ENCODE data around the gene TNFAIP8L2. TPM values are rescaled to one million over a fixed set of nuclear protein-coding genes. Genes with fewer than 3 reads are reported as not detected.

Gene TNFAIP8L2
- total and polyA plus RNA-seq, 10 donors, result 26.3 to 63.4 (median 44.7) TPM

DNA sequence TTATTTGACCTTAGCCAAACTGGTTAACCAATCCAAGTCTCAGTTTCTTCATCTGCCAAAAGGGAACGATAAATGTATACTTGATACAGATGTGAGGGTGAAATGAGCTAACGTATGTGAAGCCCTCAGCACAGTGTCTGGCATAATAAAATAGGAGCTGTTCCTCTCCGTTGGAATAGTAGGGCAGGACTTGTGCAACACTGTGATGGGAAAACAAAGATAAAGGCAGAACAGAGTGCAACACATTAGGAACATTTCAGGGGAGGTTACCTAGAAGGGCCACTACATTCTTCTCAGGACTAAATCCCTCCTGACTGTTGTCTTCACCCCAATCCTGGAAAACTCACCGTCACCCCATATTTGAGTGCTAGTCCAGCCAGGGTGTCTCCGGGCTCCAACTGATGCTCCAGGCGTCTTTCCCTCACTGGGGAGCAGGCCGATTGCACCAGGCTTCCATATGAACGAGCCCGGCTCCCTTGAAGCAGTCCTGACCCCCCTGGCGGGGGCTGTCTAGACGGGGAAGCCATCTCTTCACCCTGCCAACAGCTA lies 8.4 kb downstream of the TNFAIP8L2 start:
- no peak for TF ChIP-seq POLR2AphosphoS5 (IDR thresholded peaks at IDR 0.05)
- no peak for TF ChIP-seq POLR2A (IDR thresholded peaks at IDR 0.05)
- TF ChIP-seq, protein P1, sequence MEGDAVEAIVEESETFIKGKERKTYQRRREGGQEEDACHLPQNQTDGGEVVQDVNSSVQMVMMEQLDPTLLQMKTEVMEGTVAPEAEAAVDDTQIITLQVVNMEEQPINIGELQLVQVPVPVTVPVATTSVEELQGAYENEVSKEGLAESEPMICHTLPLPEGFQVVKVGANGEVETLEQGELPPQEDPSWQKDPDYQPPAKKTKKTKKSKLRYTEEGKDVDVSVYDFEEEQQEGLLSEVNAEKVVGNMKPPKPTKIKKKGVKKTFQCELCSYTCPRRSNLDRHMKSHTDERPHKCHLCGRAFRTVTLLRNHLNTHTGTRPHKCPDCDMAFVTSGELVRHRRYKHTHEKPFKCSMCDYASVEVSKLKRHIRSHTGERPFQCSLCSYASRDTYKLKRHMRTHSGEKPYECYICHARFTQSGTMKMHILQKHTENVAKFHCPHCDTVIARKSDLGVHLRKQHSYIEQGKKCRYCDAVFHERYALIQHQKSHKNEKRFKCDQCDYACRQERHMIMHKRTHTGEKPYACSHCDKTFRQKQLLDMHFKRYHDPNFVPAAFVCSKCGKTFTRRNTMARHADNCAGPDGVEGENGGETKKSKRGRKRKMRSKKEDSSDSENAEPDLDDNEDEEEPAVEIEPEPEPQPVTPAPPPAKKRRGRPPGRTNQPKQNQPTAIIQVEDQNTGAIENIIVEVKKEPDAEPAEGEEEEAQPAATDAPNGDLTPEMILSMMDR (IDR thresholded peaks at IDR 0.05 in 8 of 11, conservative IDR thresholded peaks at IDR 0.05 in 3 of 11), result no peak
- no peaks in the 10 kb centered on the region for H3K27me3 ChIP-seq (replicated peaks in 1 of 7)
- H3K4me1 ChIP-seq, result peaks cover 15 to 80% (median 48%) of the 10 kb centered on the region in 6 donors
- DNase-seq, result no peak
- intact Hi-C loops (cut with DNase I; ENCODE audit: low total_unique reads), result no loop called here
- peak overlapping the region; percentile 65 to 95 (median 80) for H3K4me3 ChIP-seq
- WGBS, 5 donors, result 53 to 70% (median 59%) methylated on average over 7 to 11 of the region's 11 CpGs
- H3K27ac ChIP-seq, result peak overlapping the region; percentile 74 to 93 (median 88)
- H3K9me3 ChIP-seq, result no peaks in the 10 kb centered on the region
- peaks cover 0 to 81% (median 33%) of the 10 kb centered on the region in 6 donors for H3K36me3 ChIP-seq

DNA sequence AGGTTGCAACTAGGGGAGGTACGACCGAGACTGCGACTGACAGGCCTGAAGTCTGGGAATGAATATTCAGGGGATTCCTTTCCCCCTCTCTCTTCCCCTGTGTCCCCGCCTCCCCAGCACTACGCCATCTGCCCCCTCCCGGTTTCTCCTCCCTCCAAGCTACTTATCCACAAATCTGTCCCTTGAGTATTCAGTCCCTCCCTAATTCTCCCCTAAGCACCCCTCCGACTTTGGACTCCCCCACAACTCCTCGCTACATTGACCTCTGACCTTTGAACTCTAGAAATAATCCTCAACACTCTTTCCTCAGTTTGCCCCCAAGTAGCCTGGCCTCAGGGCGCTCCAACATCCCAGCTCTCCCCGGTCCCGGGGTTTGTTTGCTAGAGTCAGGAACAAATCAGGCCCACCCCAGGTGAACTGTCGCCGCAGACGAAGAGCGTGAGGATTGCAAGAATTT lies 8.9 kb downstream of the TNFAIP8L2 start:
- intact Hi-C loops (cut with DNase I; ENCODE audit: low total_unique reads), result no loop called here
- DNase-seq, result peak; percentile 88
- WGBS, 5 donors, result 25 to 38% (median 28%) methylated on average over 15 of the region's 15 CpGs

DNA sequence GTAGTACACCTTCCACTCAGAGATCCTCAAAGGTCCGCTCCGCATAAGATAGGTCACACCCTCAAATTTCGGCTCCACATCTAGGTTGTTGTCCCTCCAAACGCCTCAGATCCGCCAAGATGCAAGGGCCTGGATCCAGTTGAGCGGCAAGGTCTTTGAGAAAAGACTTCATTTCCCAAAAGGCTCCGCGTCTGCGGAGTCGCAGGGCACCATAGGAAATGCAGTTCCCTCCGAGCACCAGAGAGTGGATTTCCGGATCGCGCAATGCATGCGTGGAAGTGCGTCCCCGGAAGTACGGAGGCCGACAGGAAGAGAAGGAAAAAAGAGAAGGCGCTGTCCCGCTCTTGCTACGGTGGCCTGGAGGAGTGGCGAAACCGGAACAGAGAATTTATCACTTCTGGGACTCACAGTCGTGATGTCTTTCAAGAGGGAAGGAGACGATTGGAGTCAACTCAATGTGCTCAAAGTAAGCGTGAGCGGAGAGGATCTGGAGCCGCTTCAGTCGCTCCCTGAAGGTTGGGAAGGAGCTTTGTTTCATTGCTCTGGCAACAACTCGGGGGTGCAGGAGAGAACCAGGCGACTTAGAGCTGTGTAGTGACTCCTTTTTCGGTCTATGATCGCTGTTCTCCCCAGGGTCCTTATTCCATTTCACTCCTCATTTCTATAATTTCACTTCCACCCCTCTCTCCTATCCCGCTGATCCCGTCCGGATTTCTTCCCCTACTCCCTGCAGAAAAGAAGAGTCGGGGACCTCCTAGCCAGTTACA lies 9.5 kb downstream of the TNFAIP8L2 start, which contains the start of the genes LYSMD1 and SCNM1:
Gene LYSMD1, minus strand, starts transcription at position 165 of the 767 bp plus-strand sequence. CDS start 644 bp downstream, outside the sequence.
Gene SCNM1, plus strand, starts transcription at position 407 of the 767 bp plus-strand sequence. Its CDS starts 9 bp downstream, at position 416.
- H3K27me3 ChIP-seq (replicated peaks in 1 of 7), result no peaks in the 10 kb centered on the region
- peak; percentile 97 for DNase-seq
- H3K36me3 ChIP-seq, result peaks cover 0 to 83% (median 33%) of the 10 kb centered on the region in 6 donors
- H3K27ac ChIP-seq, result peak within 1 kb of the TSS; percentile 74 to 93 (median 88)
- no peaks in the 10 kb centered on the region for H3K9me3 ChIP-seq
- intact Hi-C loops (cut with DNase I; ENCODE audit: low total_unique reads), result no loop called here
- WGBS, 5 donors, result 0 to 2% (median 1%) methylated on average over 38 of the region's 38 CpGs
- peaks cover 15 to 68% (median 40%) of the 10 kb centered on the region in 6 donors for H3K4me1 ChIP-seq
- H3K4me3 ChIP-seq, result peak within 1 kb of the TSS; percentile 65 to 95 (median 80)
- TF ChIP-seq POLR2A (IDR thresholded peaks at IDR 0.05) (peak; percentile 9 to 91 (median 49)), POLR2AphosphoS5 (IDR thresholded peaks at IDR 0.05) (peak; percentile 83 to 99 (median 97))
- TF ChIP-seq, protein P1 (IDR thresholded peaks at IDR 0.05 in 8 of 11, conservative IDR thresholded peaks at IDR 0.05 in 3 of 11), result peak in 10 of 11 experiments; percentile 32 to 83 (median 63)

More for the DNA sequence above, 8.9 kb downstream of the TNFAIP8L2 start:
- Histone ChIP-seq H3K4me3 (peak overlapping the region; percentile 65 to 95 (median 80)), H3K9me3 (no peaks in the 10 kb centered on the region), H3K4me1 (peaks cover 15 to 74% (median 43%) of the 10 kb centered on the region in 6 donors), H3K27me3 (replicated peaks in 1 of 7) (no peaks in the 10 kb centered on the region), H3K27ac (peak overlapping the region; percentile 74 to 93 (median 88)), H3K36me3 (peaks cover 0 to 83% (median 36%) of the 10 kb centered on the region in 6 donors)
- no peak for TF ChIP-seq POLR2A (IDR thresholded peaks at IDR 0.05)
- TF ChIP-seq, protein P1 (IDR thresholded peaks at IDR 0.05 in 8 of 11, conservative IDR thresholded peaks at IDR 0.05 in 3 of 11), result no peak
- TF ChIP-seq POLR2AphosphoS5 (IDR thresholded peaks at IDR 0.05), result no peak

Measured in spleen (tissue), 11 donors.